WERI-Rb-1 (cell line): ENCODE data around the gene FOXRED2.

ENCODE experiments used
- DNase-seq: peaks from one replicate; pipeline ENCODE4 v3.0.0-alpha.2; 2020
- H3K27ac ChIP-seq: fragments of 250-450 bp; sonication (Bioruptor Pico); 2 replicates; pipeline ENCODE4 v1.5.1; 2020; ENCODE audit warnings: mild to moderate bottlenecking, moderate library complexity
- H3K27me3 ChIP-seq: fragments of 250-450 bp; sonication (Bioruptor Pico); 2 replicates; pipeline ENCODE4 v1.5.1; 2021; ENCODE audit warnings: mild to moderate bottlenecking, low read depth, moderate library complexity; ENCODE audit not compliant: insufficient read depth, severe bottlenecking
- H3K36me3 ChIP-seq: fragments of 250-450 bp; sonication (Bioruptor Pico); 2 replicates; pipeline ENCODE4 v1.5.1; 2020; ENCODE audit warnings: mild to moderate bottlenecking, moderate library complexity
- H3K4me3 ChIP-seq: 2 replicates; pipeline ENCODE4 v1.5.1; 2011; ENCODE audit warnings: low read depth, mild to moderate bottlenecking, control low read depth, low read length
- H3K9me3 ChIP-seq: fragments of 250-450 bp; sonication (Bioruptor Pico); 2 replicates; pipeline ENCODE4 v1.5.1; 2021; ENCODE audit warnings: mild to moderate bottlenecking, moderate library complexity; ENCODE audit not compliant: severe bottlenecking
- TF ChIP-seq, protein P1 (sequence below): IDR thresholded peaks from 2 replicates; pipeline ENCODE4 v1.5.1; 2011; ENCODE audit warnings: low read depth, mild to moderate bottlenecking, control low read depth, inconsistent platforms, low read length

Gene FOXRED2

DNA sequence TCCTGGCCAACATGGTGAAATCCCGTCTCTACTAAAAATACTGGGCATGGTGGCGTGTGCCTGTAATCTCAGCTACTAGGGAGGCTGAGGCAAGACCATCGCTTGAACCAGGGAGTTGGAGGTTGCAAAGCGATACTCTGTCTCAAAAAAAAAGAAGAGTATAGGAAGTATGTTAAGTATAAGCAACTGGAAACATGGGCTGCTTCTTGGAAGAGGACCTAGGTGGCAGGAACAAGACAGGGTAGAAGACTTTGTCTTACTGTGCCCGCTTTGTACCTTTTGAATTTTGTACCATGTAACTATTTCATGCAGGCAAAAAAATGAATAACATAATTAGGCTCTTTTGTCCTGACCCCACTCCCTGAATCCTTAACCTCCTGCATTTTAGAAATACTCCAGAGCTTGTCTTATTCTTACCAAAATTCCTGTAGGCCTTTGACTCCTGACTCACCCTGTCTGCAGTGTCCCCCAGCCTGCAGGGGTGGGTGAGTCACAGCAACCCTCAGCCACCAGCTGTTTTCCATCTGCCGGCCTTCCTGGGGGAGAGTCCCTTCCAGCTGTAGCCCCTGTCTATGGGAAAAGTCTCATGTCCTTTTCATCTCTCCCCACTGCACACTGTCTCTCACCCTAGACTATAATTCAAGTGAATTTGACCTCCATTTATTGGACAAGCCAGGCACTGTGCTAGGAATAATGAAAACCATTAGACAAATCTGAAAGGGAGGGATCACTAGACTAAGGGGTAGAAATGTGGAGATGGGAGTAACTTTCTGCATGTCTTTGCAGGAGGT lies 67.2 kb downstream of the FOXRED2 start:
- Histone ChIP-seq H3K27me3 (no peaks in the 10 kb centered on the region), H3K4me3 (no peak overlapping the region), H3K27ac (no peak overlapping the region), H3K9me3 (no peaks in the 10 kb centered on the region), H3K36me3 (no peaks in the 10 kb centered on the region)
- TF ChIP-seq, protein P1, sequence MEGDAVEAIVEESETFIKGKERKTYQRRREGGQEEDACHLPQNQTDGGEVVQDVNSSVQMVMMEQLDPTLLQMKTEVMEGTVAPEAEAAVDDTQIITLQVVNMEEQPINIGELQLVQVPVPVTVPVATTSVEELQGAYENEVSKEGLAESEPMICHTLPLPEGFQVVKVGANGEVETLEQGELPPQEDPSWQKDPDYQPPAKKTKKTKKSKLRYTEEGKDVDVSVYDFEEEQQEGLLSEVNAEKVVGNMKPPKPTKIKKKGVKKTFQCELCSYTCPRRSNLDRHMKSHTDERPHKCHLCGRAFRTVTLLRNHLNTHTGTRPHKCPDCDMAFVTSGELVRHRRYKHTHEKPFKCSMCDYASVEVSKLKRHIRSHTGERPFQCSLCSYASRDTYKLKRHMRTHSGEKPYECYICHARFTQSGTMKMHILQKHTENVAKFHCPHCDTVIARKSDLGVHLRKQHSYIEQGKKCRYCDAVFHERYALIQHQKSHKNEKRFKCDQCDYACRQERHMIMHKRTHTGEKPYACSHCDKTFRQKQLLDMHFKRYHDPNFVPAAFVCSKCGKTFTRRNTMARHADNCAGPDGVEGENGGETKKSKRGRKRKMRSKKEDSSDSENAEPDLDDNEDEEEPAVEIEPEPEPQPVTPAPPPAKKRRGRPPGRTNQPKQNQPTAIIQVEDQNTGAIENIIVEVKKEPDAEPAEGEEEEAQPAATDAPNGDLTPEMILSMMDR, result no peak
- DNase-seq, result no peak
